Liver (tissue), 9 donors: Measurements from ENCODE around the gene SNAPC3. TPM values are rescaled to one million over a fixed set of nuclear protein-coding genes. Genes with fewer than 3 reads are reported as not detected.

Experiments
- DNase-seq: peaks from one replicate; pipeline ENCODE4 v3.0.0-alpha.2; 2017; ENCODE audit warnings: low spot score
- H3K27ac ChIP-seq, 2 donors: one replicate each; pipeline ENCODE4 v1.7.0; 2013; ENCODE audit warnings: inconsistent platforms in 2 of 2, low read length in 2 of 2, control low read depth in 1 of 2, low read depth in 1 of 2, mild to moderate bottlenecking in 1 of 2
- H3K27me3 ChIP-seq, 4 donors: one replicate each; pipeline versions ENCODE4 v1.6.1 to v1.7.0; 2013; ENCODE audit warnings: low read length in 3 of 4, inconsistent platforms in 1 of 4, mild to moderate bottlenecking in 1 of 4, moderate library complexity in 1 of 4; ENCODE audit not compliant: control insufficient read depth in 4 of 4, insufficient read depth in 4 of 4
- H3K36me3 ChIP-seq, 4 donors: one replicate each; pipeline versions ENCODE4 v1.6.1 to v1.7.0; 2013; ENCODE audit warnings: low read length in 3 of 4, mild to moderate bottlenecking in 3 of 4, low read depth in 1 of 4, moderate library complexity in 1 of 4; ENCODE audit not compliant: control insufficient read depth in 4 of 4, insufficient read depth in 3 of 4
- H3K4me1 ChIP-seq, 4 donors: one replicate each; pipeline versions ENCODE4 v1.6.1 to v1.7.0; 2013; ENCODE audit warnings: low read length in 3 of 4, mild to moderate bottlenecking in 3 of 4, moderate library complexity in 1 of 4; ENCODE audit not compliant: control insufficient read depth in 4 of 4, insufficient read depth in 4 of 4
- H3K4me3 ChIP-seq, 3 donors: one replicate each; pipeline versions ENCODE4 v1.6.1 to v1.7.0; 2013; ENCODE audit warnings: low read length in 3 of 3, control low read depth in 1 of 3, low read depth in 1 of 3, mild to moderate bottlenecking in 1 of 3
- H3K9ac ChIP-seq, 2 donors: one replicate each; pipeline ENCODE4 v1.7.0; 2013; ENCODE audit warnings: low read length in 2 of 2, mild to moderate bottlenecking in 2 of 2, moderate library complexity in 2 of 2, control low read depth in 1 of 2, low read depth in 1 of 2
- H3K9me3 ChIP-seq, 4 donors: one replicate each; pipeline versions ENCODE4 v1.6.1 to v1.7.0; 2013; ENCODE audit warnings: low read length in 3 of 4; ENCODE audit not compliant: control insufficient read depth in 4 of 4
- EGR1 ChIP-seq, 2 donors: IDR thresholded peaks; 2 replicates each; pipeline ENCODE4 v1.6.1; 2016 to 2018; ENCODE audit warnings: antibody characterized with exemption in 2 of 2, low read depth in 2 of 2
- FOXA1 ChIP-seq: IDR thresholded peaks from 2 replicates; pipeline ENCODE4 v1.6.1; 2016; ENCODE audit warnings: antibody characterized with exemption
- FOXA2 ChIP-seq: IDR thresholded peaks from 2 replicates; pipeline ENCODE4 v1.6.1; 2016; ENCODE audit warnings: antibody characterized with exemption
- GABPA ChIP-seq, 2 donors: IDR thresholded peaks in 1 of 2; conservative IDR thresholded peaks in 1 of 2; 2 replicates each; pipeline ENCODE4 v1.6.1; 2016; ENCODE audit warnings: antibody characterized with exemption in 2 of 2, mild to moderate bottlenecking in 1 of 2, moderate library complexity in 1 of 2
- HNF4A ChIP-seq, 2 donors: conservative IDR thresholded peaks; 2 replicates each; pipeline ENCODE4 v1.6.1; 2016; ENCODE audit warnings: antibody characterized with exemption in 2 of 2, mild to moderate bottlenecking in 2 of 2
- HNF4G ChIP-seq: IDR thresholded peaks from 2 replicates; pipeline ENCODE4 v1.6.1; 2016; ENCODE audit warnings: antibody characterized with exemption
- JUND ChIP-seq, 2 donors: IDR thresholded peaks; 2 replicates each; pipeline ENCODE4 v1.6.1; 2016; ENCODE audit warnings: antibody characterized with exemption in 2 of 2
- NR2F2 ChIP-seq: IDR thresholded peaks from 2 replicates; pipeline ENCODE4 v1.6.1; 2016; ENCODE audit warnings: antibody characterized with exemption
- RAD21 ChIP-seq, 2 donors: IDR thresholded peaks; 2 replicates each; pipeline ENCODE4 v1.6.1; 2016; ENCODE audit warnings: antibody characterized with exemption in 2 of 2, mild to moderate bottlenecking in 2 of 2
- RXRA ChIP-seq, 2 donors: IDR thresholded peaks; 2 replicates each; pipeline ENCODE4 v1.6.1; 2017 to 2018; ENCODE audit warnings: antibody characterized with exemption in 2 of 2, mild to moderate bottlenecking in 1 of 2
- SP1 ChIP-seq: IDR thresholded peaks from 2 replicates; pipeline ENCODE4 v1.6.1; 2018; ENCODE audit warnings: antibody characterized with exemption, mild to moderate bottlenecking
- TAF1 ChIP-seq: conservative IDR thresholded peaks from 2 replicates; pipeline ENCODE4 v1.6.1; 2016; ENCODE audit warnings: antibody characterized with exemption, mild to moderate bottlenecking
- YY1 ChIP-seq: IDR thresholded peaks from 2 replicates; pipeline ENCODE4 v1.6.1; 2016; ENCODE audit warnings: antibody characterized with exemption, mild to moderate bottlenecking
- WGBS: extraction: QIAGEN DNeasy Blood & Tissue Kit; methylation state at CpG from one replicate; pipeline ENCODE4 v1.1.7; 2013; 5-methylcytosine and 5-hydroxymethylcytosine counted together
- polyA plus RNA-seq, 2 donors: library from polyadenylated mRNA; stranded (reverse) in 1 of 2; unstranded in 1 of 2; fragments of 200-250 nt in 1 of 2; fragments of >200 nt in 1 of 2; fragmentation: Nextera tagmentation in 1 of 2; extraction: Ambion mirVana in 1 of 2; gene quantifications; one replicate each; pipeline versions ENCODE4 v1.2.1 to v1.2.3, GENCODE V29; 2013 to 2015
- total RNA-seq, 2 donors: library from RNA; depleted of rRNA; stranded (reverse); fragments of >200 nt; gene quantifications; one replicate each; pipeline ENCODE4 v1.2.3, GENCODE V29; 2014
- TF ChIP-seq, protein P1 (sequence below): IDR thresholded peaks from 2 replicates; pipeline ENCODE4 v1.6.1; 2016; ENCODE audit warnings: antibody characterized with exemption
- TF ChIP-seq, protein P2 (sequence below): IDR thresholded peaks from 2 replicates; pipeline ENCODE4 v1.6.1; 2016; ENCODE audit warnings: antibody characterized with exemption, mild to moderate bottlenecking
- TF ChIP-seq, protein P3 (sequence below): IDR thresholded peaks from 2 replicates; pipeline ENCODE4 v1.6.1; 2016; ENCODE audit warnings: antibody characterized with exemption
- TF ChIP-seq, protein P4 (sequence below): fragments of 150-350 bp; IDR thresholded peaks from 2 replicates; pipeline ENCODE4 v1.5.1; 2017; ENCODE audit warnings: improper control_type of control experiment, low read depth, low read length; ENCODE audit not compliant: missing input control
- TF ChIP-seq, protein P5 (sequence below): IDR thresholded peaks from 2 replicates; pipeline ENCODE4 v1.6.1; 2016; ENCODE audit warnings: antibody characterized with exemption
- donor health status: healthy.
- donor health status: healthy.
- donor health status: healthy.
- donor health status: healthy.
- donor health status: healthy.

Gene SNAPC3
- total and polyA plus RNA-seq, 4 donors = 7.4 to 19.6 (median 13.5) TPM

DNA sequence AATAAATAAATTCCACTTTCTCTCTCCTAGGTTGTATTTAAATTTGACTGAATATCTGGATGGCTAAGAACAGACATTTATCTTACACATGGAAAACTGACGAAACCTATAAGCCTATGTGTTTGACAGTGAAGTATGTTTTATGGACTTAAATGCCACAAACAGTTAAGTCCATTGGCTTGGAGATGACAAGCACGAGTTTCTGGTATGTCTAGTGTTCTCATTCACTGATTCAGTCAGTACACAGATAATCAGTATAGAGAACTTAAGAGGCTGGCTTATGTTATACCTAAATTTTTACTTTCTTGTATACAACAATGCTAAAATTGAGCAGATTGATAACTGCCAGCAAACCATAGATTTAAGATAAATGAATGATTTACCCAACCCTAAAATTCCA, 38.9 kb downstream of the SNAPC3 start:
- no peak for DNase-seq
- H3K4me1 ChIP-seq = no peaks in the 10 kb centered on the region
- no peaks in the 10 kb centered on the region for H3K9me3 ChIP-seq
- no peak overlapping the region for H3K9ac ChIP-seq
- 84% methylated on average over 2 of the region's 2 CpGs for WGBS
- peaks cover 3 to 54% (median 50%) of the 10 kb centered on the region in 4 donors for H3K36me3 ChIP-seq
- H3K27ac ChIP-seq = no peak overlapping the region
- TF ChIP-seq FOXA2 (no peak), TAF1 (no peak), RAD21 (IDR thresholded peaks at IDR 0.05) (no peak), EGR1 (IDR thresholded peaks at IDR 0.05; ENCODE audit: low read depth in 2 of 2) (no peak), GABPA (IDR thresholded peaks at IDR 0.05 in 1 of 2, conservative IDR thresholded peaks at IDR 0.05 in 1 of 2) (no peak), JUND (IDR thresholded peaks at IDR 0.05) (no peak), SP1 (no peak), HNF4G (no peak), RXRA (IDR thresholded peaks at IDR 0.05) (no peak), YY1 (no peak), NR2F2 (no peak), FOXA1 (no peak), HNF4A (conservative IDR thresholded peaks at IDR 0.05) (no peak)
- TF ChIP-seq, protein P1, sequence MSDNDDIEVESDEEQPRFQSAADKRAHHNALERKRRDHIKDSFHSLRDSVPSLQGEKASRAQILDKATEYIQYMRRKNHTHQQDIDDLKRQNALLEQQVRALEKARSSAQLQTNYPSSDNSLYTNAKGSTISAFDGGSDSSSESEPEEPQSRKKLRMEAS = no peak
- TF ChIP-seq, protein P2, sequence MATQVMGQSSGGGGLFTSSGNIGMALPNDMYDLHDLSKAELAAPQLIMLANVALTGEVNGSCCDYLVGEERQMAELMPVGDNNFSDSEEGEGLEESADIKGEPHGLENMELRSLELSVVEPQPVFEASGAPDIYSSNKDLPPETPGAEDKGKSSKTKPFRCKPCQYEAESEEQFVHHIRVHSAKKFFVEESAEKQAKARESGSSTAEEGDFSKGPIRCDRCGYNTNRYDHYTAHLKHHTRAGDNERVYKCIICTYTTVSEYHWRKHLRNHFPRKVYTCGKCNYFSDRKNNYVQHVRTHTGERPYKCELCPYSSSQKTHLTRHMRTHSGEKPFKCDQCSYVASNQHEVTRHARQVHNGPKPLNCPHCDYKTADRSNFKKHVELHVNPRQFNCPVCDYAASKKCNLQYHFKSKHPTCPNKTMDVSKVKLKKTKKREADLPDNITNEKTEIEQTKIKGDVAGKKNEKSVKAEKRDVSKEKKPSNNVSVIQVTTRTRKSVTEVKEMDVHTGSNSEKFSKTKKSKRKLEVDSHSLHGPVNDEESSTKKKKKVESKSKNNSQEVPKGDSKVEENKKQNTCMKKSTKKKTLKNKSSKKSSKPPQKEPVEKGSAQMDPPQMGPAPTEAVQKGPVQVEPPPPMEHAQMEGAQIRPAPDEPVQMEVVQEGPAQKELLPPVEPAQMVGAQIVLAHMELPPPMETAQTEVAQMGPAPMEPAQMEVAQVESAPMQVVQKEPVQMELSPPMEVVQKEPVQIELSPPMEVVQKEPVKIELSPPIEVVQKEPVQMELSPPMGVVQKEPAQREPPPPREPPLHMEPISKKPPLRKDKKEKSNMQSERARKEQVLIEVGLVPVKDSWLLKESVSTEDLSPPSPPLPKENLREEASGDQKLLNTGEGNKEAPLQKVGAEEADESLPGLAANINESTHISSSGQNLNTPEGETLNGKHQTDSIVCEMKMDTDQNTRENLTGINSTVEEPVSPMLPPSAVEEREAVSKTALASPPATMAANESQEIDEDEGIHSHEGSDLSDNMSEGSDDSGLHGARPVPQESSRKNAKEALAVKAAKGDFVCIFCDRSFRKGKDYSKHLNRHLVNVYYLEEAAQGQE = no peak
- TF ChIP-seq, protein P3, sequence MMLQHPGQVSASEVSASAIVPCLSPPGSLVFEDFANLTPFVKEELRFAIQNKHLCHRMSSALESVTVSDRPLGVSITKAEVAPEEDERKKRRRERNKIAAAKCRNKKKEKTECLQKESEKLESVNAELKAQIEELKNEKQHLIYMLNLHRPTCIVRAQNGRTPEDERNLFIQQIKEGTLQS = no peak
- TF ChIP-seq, protein P4, sequence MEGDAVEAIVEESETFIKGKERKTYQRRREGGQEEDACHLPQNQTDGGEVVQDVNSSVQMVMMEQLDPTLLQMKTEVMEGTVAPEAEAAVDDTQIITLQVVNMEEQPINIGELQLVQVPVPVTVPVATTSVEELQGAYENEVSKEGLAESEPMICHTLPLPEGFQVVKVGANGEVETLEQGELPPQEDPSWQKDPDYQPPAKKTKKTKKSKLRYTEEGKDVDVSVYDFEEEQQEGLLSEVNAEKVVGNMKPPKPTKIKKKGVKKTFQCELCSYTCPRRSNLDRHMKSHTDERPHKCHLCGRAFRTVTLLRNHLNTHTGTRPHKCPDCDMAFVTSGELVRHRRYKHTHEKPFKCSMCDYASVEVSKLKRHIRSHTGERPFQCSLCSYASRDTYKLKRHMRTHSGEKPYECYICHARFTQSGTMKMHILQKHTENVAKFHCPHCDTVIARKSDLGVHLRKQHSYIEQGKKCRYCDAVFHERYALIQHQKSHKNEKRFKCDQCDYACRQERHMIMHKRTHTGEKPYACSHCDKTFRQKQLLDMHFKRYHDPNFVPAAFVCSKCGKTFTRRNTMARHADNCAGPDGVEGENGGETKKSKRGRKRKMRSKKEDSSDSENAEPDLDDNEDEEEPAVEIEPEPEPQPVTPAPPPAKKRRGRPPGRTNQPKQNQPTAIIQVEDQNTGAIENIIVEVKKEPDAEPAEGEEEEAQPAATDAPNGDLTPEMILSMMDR = no peak
- TF ChIP-seq, protein P5, sequence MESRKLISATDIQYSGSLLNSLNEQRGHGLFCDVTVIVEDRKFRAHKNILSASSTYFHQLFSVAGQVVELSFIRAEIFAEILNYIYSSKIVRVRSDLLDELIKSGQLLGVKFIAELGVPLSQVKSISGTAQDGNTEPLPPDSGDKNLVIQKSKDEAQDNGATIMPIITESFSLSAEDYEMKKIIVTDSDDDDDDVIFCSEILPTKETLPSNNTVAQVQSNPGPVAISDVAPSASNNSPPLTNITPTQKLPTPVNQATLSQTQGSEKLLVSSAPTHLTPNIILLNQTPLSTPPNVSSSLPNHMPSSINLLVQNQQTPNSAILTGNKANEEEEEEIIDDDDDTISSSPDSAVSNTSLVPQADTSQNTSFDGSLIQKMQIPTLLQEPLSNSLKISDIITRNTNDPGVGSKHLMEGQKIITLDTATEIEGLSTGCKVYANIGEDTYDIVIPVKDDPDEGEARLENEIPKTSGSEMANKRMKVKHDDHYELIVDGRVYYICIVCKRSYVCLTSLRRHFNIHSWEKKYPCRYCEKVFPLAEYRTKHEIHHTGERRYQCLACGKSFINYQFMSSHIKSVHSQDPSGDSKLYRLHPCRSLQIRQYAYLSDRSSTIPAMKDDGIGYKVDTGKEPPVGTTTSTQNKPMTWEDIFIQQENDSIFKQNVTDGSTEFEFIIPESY = no peak
- H3K27me3 ChIP-seq = no peaks in the 10 kb centered on the region
- no peak overlapping the region for H3K4me3 ChIP-seq
